Lower lobe of right lung (tissue), 2 donors: ENCODE measurements around the gene CEP72. TPM values are rescaled to one million over a fixed set of nuclear protein-coding genes. Genes with fewer than 3 reads are reported as not detected.
"Not testable (repeated sequence)": the region's sequence is repeated elsewhere in the genome, so short reads cannot be mapped to it uniquely, and the experiment has no call there.

ENCODE experiments used
- ATAC-seq, 2 donors: fragments of 200-7000 bp; cut with Tn5 transposase; one replicate each; pipeline ENCODE4 v1.9.1; 2020 to 2022; ENCODE audit warnings: mild to moderate bottlenecking in 2 of 2, moderate library complexity in 2 of 2
- DNase-seq: peaks from one replicate; pipeline ENCODE4 v3.0.0-alpha.2; 2020
- H3K27ac ChIP-seq: fragments of 200-600 bp; one replicate; pipeline ENCODE4 v1.8.0; 2022
- H3K27me3 ChIP-seq: fragments of 200-600 bp; one replicate; pipeline ENCODE4 v1.8.0; 2022; ENCODE audit warnings: low read depth
- H3K36me3 ChIP-seq: fragments of 200-600 bp; one replicate; pipeline ENCODE4 v1.8.0; 2022; ENCODE audit warnings: mild to moderate bottlenecking
- H3K4me1 ChIP-seq: fragments of 200-600 bp; one replicate; pipeline ENCODE4 v1.8.0; 2022
- H3K4me3 ChIP-seq: fragments of 200-600 bp; one replicate; pipeline ENCODE4 v1.8.0; 2022; ENCODE audit warnings: mild to moderate bottlenecking
- H3K9me3 ChIP-seq: fragments of 200-600 bp; one replicate; pipeline ENCODE4 v1.8.0; 2022
- CTCF ChIP-seq: fragments of 200-600 bp; IDR thresholded peaks from one replicate; pipeline ENCODE4 v1.8.0; 2022; ENCODE audit warnings: antibody characterized with exemption, mild to moderate bottlenecking
- intact Hi-C: fragments of 100-400 bp; cut with DNase I; formaldehyde crosslinking; loops from one replicate; pipeline ENCODE4 v1.11.0; 2022
- total RNA-seq: library from RNA; stranded (reverse); fragmentation: NEBNext Ultra II Directional; extraction: Animal tissue kit (Norgen Biotek cat#: 25700); gene quantifications from one replicate; pipeline ENCODE4 v1.2.1, GENCODE V29; 2021
- donor health status: DM: no; HTN: yes; CAD: no; lungs with severe emphysema.

Gene CEP72
- total RNA-seq, 1 donor from 2014 or later, result 10.6 TPM

- intact Hi-C loops, result no loop called here
- H3K36me3 ChIP-seq, result no peaks in the 10 kb centered on the region
- no peaks in the 10 kb centered on the region for H3K27me3 ChIP-seq
- no peak overlapping the region for H3K27ac ChIP-seq
- DNase-seq, result no peak
- TF ChIP-seq CTCF, result no peak
- ATAC-seq, result no peak
- H3K9me3 ChIP-seq, result no peaks in the 10 kb centered on the region
- H3K4me1 ChIP-seq, result no peaks in the 10 kb centered on the region
- peak overlapping the region; percentile 62 for H3K4me3 ChIP-seq
Observed at GRCh38 chr5:691817-692528, 79.8 kb downstream of the CEP72 start.

- H3K9me3 ChIP-seq, H3K4me1 ChIP-seq, intact Hi-C loops, H3K27me3 ChIP-seq, H3K36me3 ChIP-seq: not testable (repeated sequence)
- ATAC-seq (peak; percentile 27 to 54), DNase-seq (peak; percentile 47)
- H3K4me3 ChIP-seq, result peak overlapping the region; percentile 62
- peak overlapping the region; percentile 67 for H3K27ac ChIP-seq
Observed at GRCh38 chr5:692529-693041, 80.4 kb downstream of the CEP72 start.

DNA sequence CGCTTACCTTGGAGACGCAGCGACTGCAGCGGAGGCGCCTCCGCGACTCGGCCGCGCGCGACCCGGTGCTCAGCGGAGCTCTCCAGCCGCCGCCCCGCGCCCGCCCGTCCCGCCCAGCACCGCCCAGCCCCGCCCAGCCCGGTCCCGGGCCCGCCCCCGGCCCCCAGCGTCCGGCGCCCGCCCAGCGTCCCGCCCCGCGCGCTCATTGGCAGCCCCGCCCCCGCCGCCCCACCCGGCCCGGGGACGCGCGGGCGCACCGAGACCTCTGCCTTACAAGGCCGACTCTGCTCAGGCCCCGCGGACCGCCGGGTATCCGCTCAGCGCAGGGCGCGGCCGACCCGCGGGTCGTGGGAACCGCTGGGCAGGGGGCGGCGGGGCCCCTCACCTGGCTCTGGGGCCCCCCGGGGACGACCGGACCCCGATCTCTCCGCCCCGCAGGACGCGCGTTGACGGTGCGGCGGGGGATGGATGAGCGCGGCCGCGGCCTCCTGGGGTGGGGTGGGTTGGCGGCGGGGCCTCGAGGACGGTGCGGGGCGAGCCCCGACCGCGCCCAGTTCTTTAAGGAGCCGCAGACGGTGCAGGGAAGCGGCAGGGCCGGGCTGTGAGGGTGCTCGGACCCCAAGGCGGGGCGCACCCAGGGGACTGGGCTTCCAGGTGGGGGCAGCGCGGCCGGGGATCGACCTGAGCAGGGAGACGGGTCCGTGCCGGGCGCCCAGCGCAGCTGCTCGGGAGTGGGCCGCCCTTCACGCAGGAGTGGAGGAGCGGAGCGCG is 81.3 kb downstream of the CEP72 start, which contains the start of gene TPPP:
Gene TPPP (minus strand): TSS at position 82 of the 771 bp plus-strand sequence. CDS start 15,292 bp downstream, outside the sequence.
- H3K9me3 ChIP-seq, H3K4me1 ChIP-seq, H3K27me3 ChIP-seq, H3K36me3 ChIP-seq, intact Hi-C loops: not testable (repeated sequence)
- DNase-seq, result peak; percentile 91
- Histone ChIP-seq H3K4me3 (peak within 1 kb of the TSS; percentile 62), H3K27ac (peak within 1 kb of the TSS; percentile 67)
- peak; percentile 93 for ATAC-seq

DNA sequence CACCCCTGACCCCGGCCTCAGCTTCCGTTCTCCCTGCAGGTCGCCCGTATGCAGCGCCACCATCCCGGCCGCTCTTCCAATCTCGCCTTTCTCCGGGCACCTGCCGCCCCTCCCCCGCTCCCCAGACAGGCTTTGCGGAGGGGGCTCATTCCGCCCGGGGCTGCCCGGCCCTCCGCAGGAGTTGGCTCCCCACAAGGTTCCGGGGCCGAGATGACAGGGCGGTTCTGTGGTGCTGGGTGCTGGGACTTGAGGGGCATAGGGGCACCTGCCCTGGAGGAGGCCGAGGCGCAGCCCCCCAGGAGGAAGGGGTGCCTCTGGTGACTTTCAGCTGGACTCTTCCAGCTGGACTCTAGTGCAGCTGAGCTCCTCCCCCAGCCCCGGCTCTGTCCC is 81.9 kb downstream of the CEP72 start:
- ATAC-seq, result peak; percentile 9 to 15
- intact Hi-C loops, result not testable (repeated sequence)

DNA sequence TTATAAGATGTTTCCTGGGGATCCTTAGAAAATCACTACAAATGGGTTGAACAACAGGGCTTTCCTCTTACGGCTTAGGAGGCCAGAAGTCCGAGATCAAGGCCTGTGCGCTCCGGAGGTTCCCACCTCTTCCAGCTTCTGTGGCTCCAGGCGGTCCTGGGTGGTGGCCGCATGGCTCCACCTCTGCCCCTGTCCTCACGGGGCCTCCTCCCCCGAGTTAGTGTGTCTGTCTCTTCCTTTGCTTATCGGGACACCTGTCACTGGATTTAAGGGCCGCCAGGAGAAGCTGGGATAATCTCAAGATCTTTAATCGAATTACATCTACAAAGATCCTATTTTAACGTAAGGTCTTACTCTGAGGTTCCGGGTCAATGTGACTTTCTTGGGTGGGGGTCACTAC is 83.3 kb downstream of the CEP72 start:
- H3K4me3 ChIP-seq, H3K36me3 ChIP-seq, H3K9me3 ChIP-seq, ATAC-seq, H3K27ac ChIP-seq, H3K4me1 ChIP-seq, H3K27me3 ChIP-seq, DNase-seq, intact Hi-C loops: not testable (repeated sequence)

More for the DNA sequence above, 81.9 kb downstream of the CEP72 start:
- not testable (repeated sequence) for H3K27me3 ChIP-seq, H3K27ac ChIP-seq, H3K36me3 ChIP-seq, H3K4me1 ChIP-seq, DNase-seq, H3K9me3 ChIP-seq
- H3K4me3 ChIP-seq, result peak overlapping the region; percentile 62

GRCh38 chr5:696191-696590 is 84.1 kb downstream of the CEP72 start:
- DNase-seq, H3K4me3 ChIP-seq, intact Hi-C loops, H3K9me3 ChIP-seq, H3K4me1 ChIP-seq, H3K27ac ChIP-seq, H3K27me3 ChIP-seq, H3K36me3 ChIP-seq, ATAC-seq: not testable (repeated sequence)

DNA sequence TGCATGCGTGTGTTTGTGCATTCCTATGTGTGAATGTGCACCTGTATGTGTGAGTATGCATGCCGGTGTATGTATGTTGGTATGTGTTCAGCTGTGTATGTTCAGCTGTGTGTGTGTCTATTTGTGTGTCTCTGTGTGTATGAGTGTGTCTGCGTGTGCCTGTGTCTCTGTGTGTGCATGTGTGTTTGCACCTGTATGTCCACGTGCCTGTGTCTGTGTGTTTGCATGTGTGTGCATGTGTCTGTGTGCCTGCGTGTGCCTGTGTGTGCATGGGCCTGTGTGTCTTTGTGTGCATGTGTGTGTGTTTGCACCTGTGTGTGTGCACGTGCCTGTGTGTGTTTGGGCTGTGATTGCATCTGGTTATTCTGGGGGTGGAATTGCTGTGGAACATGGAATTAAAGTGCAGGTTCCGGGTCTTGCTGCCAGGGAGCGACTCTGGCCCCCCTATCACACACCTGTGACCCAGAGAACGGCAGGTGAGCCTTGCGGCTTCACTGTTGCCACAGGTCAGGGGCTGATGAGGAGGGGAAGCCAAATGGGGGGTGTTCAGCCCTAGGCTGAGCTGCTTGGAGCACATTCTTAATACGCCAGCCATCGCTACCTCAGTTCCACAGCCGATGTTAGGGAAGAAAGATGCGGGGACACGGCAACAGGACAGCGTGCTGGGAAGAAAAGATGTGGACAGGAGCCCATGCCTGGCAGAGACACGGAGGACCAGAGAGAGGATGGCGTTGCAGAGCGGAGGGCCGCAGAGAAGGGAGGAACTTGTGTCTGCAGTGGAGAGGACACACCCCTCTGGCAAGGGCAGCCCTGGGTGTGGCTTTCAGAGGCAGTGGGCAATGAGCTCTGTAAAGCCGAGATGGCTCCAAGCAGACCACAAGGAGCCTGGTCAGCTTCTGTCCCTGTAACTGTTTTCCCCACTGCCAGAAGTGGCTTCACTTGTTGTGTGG is 84.9 kb downstream of the CEP72 start:
- intact Hi-C loops, ATAC-seq, DNase-seq, H3K27me3 ChIP-seq, H3K4me1 ChIP-seq, H3K9me3 ChIP-seq, H3K36me3 ChIP-seq, H3K4me3 ChIP-seq, H3K27ac ChIP-seq: not testable (repeated sequence)

Other genes starting within 250 kb of the CEP72 start
- gene EXOC3, start 169.2 kb upstream of the CEP72 start, total RNA-seq, result 58.9 TPM
- 1.1 TPM for gene SLC9A3, start 87.9 kb upstream of the CEP72 start, total RNA-seq
- 16.2 TPM for gene TPPP, start 81.0 kb downstream of the CEP72 start, total RNA-seq
- 14.9 TPM for gene ZDHHC11B, start 172.4 kb downstream of the CEP72 start, total RNA-seq
- gene ZDHHC11, start 238.6 kb downstream of the CEP72 start, total RNA-seq, result 28.7 TPM